HG03460 (cell line): ENCODE data around the gene PARVB.
"Not testable (repeated sequence)": the region's sequence is repeated elsewhere in the genome, so short reads cannot be mapped to it uniquely, and the experiment has no call there.

Experiments
- ATAC-seq: cut with Tn5 transposase; IDR thresholded peaks from one replicate; pipeline ENCODE4 v1.9.1; 2021; ENCODE audit not compliant: unreplicated experiment

Gene PARVB

DNA sequence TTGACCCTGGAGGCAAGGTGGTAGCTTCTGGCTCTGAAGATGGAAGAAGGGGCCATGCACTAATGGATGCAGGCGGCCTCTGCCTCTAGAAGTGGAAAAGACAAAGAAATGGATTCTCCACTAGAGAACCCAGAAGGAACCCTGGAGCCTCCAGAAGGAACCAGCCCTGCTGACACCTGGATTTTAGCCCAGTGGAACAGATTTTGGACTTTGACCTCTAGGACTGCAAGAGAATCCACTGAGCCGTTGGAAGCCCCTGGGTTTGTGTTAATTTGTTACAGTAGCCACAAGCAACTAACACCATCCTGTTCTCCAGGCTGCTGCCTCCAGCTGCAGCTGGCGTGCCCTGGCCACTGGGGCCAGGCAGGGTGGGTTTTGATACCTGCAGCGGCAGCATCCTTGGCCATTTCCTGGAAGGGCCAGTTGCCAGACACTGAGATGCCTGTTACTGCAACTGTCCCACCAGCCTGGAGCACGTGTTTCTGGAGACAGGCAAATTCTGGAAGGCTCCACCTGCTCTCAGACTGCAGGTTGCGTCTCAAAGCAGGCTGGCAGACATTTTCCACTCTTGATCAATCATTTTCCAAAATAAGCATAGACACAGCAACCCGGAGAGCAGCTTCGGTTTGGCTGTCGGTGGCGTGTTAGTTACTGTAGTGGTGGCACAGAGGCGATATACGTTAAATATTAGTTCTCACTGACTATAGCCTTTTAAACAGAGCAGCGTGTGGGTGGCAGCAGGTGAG is 79.8 kb downstream of the PARVB start:
- no peak for ATAC-seq

DNA sequence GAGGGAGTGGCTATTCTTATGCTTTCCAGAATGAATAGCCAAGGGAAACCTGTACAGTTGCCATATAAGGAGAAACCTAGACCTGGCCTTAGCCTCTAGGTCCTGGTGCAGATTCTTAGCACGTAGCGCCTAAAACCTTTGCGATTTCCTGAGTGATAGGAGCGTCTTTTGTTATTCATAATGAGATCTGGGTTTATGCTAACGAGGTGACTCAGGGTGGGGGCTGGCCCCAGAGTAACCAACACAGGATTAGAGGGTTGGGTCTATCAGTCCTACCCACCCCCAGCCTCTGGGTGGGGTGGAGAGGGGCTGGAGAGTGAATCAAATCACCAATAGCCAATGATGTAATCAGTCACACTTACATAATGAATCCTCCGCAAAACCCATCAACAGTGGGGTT is 83.2 kb downstream of the PARVB start:
- ATAC-seq, result no peak

DNA sequence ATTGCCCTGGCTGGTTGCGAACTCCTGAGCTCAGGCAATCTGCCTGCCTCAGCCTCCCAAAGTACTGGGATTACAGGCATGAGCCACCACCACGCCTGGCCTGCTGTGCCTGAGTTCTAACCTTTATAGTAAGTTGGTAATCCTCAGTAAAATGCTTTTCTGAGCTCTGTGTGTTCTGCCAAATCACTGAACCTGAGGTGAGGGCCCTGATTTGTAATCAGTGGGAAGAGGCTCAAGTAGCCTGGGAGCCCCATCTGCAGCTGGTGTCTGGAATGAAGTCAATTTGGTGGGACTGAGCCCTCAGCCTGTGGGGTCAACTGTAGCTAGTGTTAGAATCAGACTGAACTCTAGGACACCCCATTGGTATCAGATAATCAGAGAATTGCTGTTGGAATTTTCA is 84.0 kb downstream of the PARVB start:
- no peak for ATAC-seq

DNA sequence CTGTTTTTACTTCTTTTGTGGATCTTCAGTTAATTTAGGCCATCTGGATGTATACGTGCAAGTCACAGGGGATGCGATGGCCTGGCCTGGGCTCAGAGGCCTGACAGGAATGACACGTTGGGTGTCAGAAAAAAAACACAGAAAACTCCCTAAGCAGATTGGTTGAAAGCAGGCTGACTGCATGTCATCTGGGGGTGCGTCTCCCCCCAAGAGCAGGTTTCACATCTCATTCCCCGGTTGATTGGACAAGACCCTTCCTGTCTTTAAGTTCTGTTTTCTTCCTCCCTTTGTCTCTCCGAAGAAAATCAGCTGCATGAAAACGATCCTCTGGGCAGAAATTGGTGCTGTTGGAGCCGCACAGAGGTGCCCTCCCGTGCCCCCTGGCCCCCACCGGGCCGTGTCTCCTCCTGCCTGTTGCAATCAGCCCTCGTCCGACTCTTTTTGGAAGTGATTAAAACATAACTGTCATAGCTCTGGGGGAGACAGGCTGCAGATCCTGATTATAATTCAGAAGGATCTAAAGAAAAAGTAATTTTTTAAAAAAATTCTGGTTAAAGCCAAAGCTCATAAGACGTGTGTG is 84.8 kb downstream of the PARVB start:
- ATAC-seq, result no peak

GRCh38 chr22:44109416-44109815 is 85.3 kb downstream of the PARVB start:
- ATAC-seq, result no peak

GRCh38 chr22:44110656-44111055 is 86.6 kb downstream of the PARVB start:
- not testable (repeated sequence) for ATAC-seq

DNA sequence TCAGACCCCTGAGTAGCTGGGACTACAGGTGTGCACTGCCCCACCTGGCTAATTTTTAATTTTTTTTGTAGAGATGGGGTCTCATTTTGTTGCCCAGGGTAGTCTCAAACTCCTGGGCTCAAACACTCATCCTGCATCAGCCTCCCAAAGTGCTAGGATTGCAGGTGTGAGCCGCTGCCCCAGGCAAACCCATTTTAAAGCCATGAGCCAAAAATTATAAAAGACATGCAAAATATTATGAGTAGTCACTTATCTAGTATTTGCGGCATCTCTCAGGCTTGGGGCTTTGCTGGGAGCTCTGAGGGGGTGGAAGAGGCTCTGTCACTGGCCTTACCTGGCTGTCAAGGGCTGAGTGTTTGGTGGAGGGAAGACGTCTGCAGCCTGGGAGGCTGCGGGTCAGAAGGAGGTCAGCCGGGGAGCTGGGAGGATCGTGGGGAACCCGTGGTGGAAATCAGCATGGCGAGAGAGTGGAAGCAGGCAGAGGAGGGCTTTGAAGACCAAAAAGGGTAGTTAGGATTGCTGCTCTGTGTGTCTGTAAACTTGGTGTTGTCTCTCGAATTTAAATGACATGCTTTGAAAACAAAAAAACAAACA is 87.6 kb downstream of the PARVB start:
- no peak for ATAC-seq

DNA sequence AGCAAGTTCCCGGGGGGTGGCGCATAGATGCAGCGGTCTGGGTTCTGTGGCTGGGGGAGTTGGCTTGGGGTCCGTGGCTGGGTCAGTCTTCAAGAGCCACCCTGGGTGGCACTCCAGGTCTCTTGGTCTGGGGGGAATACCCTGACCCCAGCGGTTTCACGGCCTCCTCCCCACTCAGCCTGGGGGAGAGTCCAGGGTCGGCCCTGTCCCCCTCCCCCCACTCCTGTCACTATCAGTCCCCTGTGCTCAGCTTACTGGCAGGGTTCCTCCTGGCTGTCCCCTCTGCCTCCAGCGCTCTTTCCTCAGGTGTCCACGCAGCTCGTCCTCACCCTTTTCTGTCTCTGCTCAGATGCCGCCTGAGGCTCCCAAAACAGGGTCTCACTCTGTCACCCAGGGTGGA is 88.1 kb downstream of the PARVB start:
- no peak for ATAC-seq

GRCh38 chr22:44116331-44116730 is 92.2 kb downstream of the PARVB start:
- ATAC-seq, result no peak

- no peak for ATAC-seq
These were observed 92.9 kb downstream of the PARVB start for GRCh38 chr22:44116755-44117684.

- no peak for ATAC-seq
These were observed 93.6 kb downstream of the PARVB start for GRCh38 chr22:44117746-44118145.

- ATAC-seq, result no peak
These were observed 94.7 kb downstream of the PARVB start for GRCh38 chr22:44118645-44119315.

DNA sequence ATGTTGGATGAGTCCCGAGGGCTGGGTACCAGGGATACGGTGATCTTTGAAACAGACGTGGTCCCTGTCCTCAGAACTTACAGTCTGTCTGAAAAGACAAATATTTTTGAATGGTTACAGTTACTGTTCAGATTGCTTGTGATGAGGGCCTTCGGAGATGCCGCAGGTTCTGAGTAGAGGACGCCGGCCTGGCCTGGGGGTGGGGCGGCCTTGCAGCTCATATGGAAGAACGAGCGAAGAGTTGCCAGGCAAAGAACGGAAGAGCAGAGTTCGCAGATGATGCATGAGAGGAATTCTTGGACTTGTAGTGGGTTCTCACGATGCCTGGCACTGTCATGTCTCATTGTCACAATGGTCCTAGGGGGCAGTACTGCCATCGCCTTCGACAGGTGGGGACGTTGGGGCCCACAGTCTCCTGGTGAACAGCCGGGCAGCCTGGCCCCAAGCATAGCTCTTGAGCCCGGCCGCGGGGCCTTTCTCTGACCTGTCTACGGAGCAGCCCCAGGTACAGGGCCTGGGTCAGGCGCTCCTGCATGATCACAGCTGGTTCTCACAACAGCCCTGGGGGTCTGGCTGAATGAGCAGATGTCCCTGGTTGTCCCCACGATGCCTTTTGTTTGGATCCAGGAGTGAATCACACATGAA is 95.7 kb downstream of the PARVB start:
- no peak for ATAC-seq

DNA sequence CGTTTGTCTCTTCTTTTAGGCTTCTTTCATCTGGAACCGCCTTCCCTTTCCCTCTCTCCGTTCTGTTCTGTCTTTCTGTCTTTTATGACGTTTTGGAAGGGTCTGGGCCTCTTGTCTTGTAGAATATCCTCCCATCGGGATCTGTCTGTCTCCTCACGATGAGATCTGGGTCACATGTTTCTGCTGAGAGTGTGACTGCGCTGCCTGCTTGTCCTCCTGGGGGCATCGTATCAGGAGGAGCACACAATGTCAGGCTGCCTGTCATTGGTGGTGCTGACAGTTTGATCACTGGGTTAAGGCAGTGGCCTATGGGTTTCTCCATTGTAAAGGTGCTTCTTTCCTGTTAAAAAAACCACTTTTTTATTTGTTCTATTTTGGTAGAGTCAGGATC is 96.2 kb downstream of the PARVB start:
- ATAC-seq, result no peak

- no peak for ATAC-seq
These were observed 101.3 kb downstream of the PARVB start for GRCh38 chr22:44125421-44125820.

GRCh38 chr22:44126807-44127206 is 102.7 kb downstream of the PARVB start:
- ATAC-seq, result no peak

GRCh38 chr22:44127356-44127755 is 103.3 kb downstream of the PARVB start:
- no peak for ATAC-seq

DNA sequence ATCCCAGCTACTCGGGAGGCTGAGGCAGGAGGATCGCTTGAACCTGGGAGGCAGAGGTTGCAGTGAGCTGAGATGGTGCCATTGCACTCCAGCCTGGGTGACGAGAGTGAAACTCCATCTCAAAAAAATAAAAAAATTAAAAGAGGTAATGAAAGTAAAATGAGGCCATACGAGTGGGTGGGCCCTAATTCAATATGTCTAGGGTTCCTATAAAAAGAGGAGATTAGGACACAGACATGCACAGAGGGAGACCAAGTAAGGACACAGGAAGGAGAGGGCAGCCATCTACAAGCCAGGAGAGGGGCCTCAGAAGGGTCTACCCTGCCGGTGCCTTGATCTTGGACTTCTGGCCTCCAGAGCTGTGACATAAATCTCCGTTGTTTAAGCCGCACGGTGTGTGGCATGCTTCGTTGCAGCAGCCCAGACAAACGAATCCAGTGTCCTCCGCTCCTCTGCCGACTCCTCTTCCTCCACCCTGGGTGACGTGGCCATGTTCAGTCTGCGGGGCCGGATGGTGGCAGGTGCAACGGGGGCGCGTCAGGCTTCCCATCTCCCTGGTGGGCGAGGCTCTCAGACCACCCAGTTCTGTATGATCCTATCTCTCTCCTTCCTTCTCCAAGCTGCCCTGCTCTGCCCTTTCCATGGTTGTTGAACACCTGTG is 105.0 kb downstream of the PARVB start:
- no peak for ATAC-seq

- no peak for ATAC-seq
These were observed 105.5 kb downstream of the PARVB start for GRCh38 chr22:44129619-44129976.
